SK-N-SH (cell line): ENCODE measurements around the gene DSE.

Source experiments
- CTCF ChIP-seq: fragments of 200-600 bp; sonication (generic); IDR thresholded peaks from 2 replicates; pipeline ENCODE4 v1.6.1; 2017; ENCODE audit warnings: antibody characterized with exemption, mild to moderate bottlenecking, moderate library complexity
- ELF1 ChIP-seq: IDR thresholded peaks from 2 replicates; pipeline ENCODE4 v1.4.0; 2012
- EZH2phosphoT487 ChIP-seq: fragments of 200-600 bp; sonication (generic); IDR thresholded peaks from 2 replicates; pipeline ENCODE4 v1.6.1; 2017; ENCODE audit warnings: low read depth, mixed run types, mild to moderate bottlenecking, antibody characterized with exemption, moderate library complexity, borderline replicate concordance
- NFIC ChIP-seq: IDR thresholded peaks from 2 replicates; pipeline ENCODE4 v1.4.0; 2012; ENCODE audit warnings: borderline replicate concordance
- REST ChIP-seq: IDR thresholded peaks from 2 replicates; pipeline ENCODE4 v1.6.1; 2012; ENCODE audit warnings: mild to moderate bottlenecking, low read depth, low read length, moderate library complexity
- RXRA ChIP-seq: IDR thresholded peaks from 2 replicates; pipeline ENCODE4 v1.4.0; 2012; ENCODE audit warnings: low read depth, mild to moderate bottlenecking, borderline replicate concordance

- no peak for TF ChIP-seq CTCF
- no peak for TF ChIP-seq REST
- no peak for TF ChIP-seq NFIC
- no peak for TF ChIP-seq EZH2phosphoT487
- no peak for TF ChIP-seq ELF1
- no peak for TF ChIP-seq RXRA
Observed at GRCh38 chr6:116426551-116426950, 55.8 kb downstream of the DSE start.
